SJSA1 (cell line): ENCODE data around the gene JUP. TPM values are rescaled to one million over a fixed set of nuclear protein-coding genes. Genes with fewer than 3 reads are reported as not detected.

Experiments used
- DNase-seq, 2 experiments: peaks; one replicate each; pipeline ENCODE4 v3.0.0-alpha.2; 2015 to 2020; ENCODE audit warnings: low spot score in 2 of 2, low read depth in 1 of 2
- H3K27ac ChIP-seq: fragments of 250-450 bp; sonication (Bioruptor Pico); 2 replicates; pipeline ENCODE4 v1.5.1; 2020; ENCODE audit warnings: mild to moderate bottlenecking, moderate library complexity
- H3K27me3 ChIP-seq: fragments of 250-450 bp; sonication (Bioruptor Pico); replicated peaks from 2 replicates; pipeline ENCODE4 v1.5.1; 2020; ENCODE audit warnings: mild to moderate bottlenecking, moderate library complexity
- H3K36me3 ChIP-seq: fragments of 250-450 bp; sonication (Bioruptor Pico); 2 replicates; pipeline ENCODE4 v1.5.1; 2020; ENCODE audit warnings: mild to moderate bottlenecking
- H3K4me1 ChIP-seq: fragments of 250-450 bp; sonication (Bioruptor Pico); replicated peaks from 2 replicates; pipeline ENCODE4 v1.6.1; 2021; ENCODE audit warnings: mild to moderate bottlenecking
- H3K4me3 ChIP-seq: fragments of 250-450 bp; sonication (Bioruptor Pico); 2 replicates; pipeline ENCODE4 v1.5.1; 2020; ENCODE audit warnings: mild to moderate bottlenecking
- H3K9me3 ChIP-seq: fragments of 250-450 bp; sonication (Bioruptor Pico); replicated peaks from 2 replicates; pipeline ENCODE4 v1.5.1; 2020; ENCODE audit warnings: mild to moderate bottlenecking
- total RNA-seq: library from RNA; depleted of rRNA; stranded (reverse); fragments of >200 nt; shearing (Covaris generic); gene quantifications from 2 replicates; pipeline ENCODE4 v1.2.3, GENCODE V29; 2014

The JUP gene
- total RNA-seq, 1 experiment from 2014 or later = 2.2 TPM

DNA sequence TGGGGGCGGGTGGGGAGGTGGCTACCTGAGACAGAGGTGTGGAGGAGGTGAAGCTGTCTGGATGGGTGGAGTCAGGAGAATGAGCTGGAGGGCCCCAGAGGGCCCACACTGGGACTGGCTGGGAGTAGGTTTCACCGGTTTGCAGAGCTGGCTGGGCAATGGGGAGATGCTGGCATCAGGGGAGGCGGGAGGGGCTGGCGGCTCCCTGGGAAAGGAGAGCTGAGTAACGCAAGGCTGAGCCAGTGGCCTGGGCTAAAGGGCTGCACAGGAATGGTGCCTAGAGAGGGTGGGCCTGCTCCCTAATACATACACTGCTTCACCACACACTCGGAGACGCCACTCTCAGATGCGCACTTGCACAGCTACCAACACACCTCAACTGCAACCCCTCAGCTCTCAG lies 12.9 kb upstream of the JUP start:
- Histone ChIP-seq H3K4me3 (no peak overlapping the region), H3K27me3 (no peaks in the 10 kb centered on the region), H3K36me3 (no peaks in the 10 kb centered on the region), H3K4me1 (peaks cover 9% of the 10 kb centered on the region), H3K27ac (no peak overlapping the region), H3K9me3 (no peaks in the 10 kb centered on the region)
- DNase-seq = no peak

DNA sequence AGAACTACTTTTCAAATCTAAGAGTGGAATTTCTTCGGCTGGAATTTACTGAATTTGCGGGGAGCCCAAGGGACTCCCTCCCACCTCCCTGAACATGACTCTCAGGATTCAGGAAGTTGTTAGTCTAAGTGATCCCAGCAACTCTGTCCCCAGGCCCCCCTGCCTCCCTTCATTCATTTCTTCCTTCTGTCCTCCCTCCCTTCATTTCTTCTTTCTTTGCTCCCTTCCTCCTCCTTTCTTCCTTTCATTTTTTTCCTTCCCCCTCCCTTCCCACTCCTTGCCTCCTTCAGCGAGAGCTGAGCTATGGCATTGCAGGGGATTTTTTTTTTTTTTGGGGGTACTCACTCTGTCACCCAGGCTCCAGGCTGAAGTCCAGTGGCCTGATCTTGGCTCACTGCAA lies 10.9 kb upstream of the JUP start:
- H3K36me3 ChIP-seq = no peaks in the 10 kb centered on the region
- no peak overlapping the region for H3K4me3 ChIP-seq
- H3K27ac ChIP-seq = no peak overlapping the region
- H3K9me3 ChIP-seq = no peaks in the 10 kb centered on the region
- DNase-seq = no peak
- peaks cover 27% of the 10 kb centered on the region for H3K4me1 ChIP-seq
- H3K27me3 ChIP-seq = no peaks in the 10 kb centered on the region

DNA sequence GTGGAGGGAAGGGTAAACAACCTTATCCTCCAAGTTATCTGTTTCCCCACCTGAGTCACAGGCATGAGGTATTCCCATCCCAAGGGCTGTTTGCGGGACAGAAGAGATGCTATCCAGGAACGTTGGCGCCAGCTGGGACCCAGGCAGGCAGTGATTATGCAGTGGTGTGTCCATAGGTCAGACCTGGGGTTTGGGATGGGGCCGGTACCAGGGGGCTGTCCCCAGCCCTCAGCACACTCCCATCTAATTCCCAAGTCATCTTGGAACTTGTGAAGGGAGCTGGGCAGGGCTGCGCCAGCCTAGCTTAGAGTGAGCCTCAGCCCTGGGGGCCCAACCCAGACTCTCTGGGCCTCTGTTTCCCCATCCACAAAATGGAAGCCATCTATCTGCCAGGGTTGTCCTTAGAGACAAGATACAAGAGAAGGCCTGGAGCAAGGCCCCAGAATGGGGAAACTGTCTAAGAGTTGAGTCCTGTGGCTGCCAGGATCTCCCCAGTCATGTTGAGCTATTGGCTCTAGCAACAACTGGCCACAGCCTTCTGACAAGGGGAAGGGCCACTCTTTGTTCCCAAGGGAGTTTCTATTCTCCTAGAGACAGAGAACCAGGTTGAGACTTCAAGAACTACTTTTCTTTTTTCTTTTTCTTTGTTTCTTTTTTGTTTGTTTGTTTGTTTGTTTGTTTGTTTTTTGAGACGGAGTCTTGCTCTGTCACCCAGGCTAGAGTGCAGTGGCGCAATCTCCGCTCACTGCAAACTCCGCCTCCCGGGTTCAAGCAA lies 9.8 kb upstream of the JUP start:
- no peak overlapping the region for H3K4me3 ChIP-seq
- H3K9me3 ChIP-seq = no peaks in the 10 kb centered on the region
- H3K36me3 ChIP-seq = no peaks in the 10 kb centered on the region
- no peaks in the 10 kb centered on the region for H3K27me3 ChIP-seq
- peaks cover 29% of the 10 kb centered on the region for H3K4me1 ChIP-seq
- no peak overlapping the region for H3K27ac ChIP-seq
- DNase-seq = no peak

DNA sequence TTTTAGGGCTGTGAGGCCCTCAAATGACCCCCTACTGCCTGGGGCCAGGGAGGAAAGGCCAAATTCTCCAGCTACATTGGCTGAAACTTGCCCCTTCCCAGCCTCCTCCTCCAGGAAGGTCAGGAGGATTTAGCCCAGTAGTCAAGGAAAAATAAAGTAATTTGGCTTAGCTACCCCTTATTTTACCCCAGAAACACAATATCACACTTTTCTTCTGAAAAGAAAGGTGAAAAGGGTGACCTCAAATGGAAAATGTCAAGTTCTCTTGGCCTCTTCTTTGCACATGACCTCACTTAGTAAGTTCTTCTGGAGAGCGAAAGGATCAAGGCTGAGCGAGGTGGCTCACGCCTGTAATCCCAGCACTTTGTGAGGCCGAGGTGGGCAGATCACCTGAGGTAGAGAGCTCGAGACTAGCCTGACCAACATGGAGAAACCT lies 8.0 kb upstream of the JUP start:
- H3K4me1 ChIP-seq = peaks cover 22% of the 10 kb centered on the region

DNA sequence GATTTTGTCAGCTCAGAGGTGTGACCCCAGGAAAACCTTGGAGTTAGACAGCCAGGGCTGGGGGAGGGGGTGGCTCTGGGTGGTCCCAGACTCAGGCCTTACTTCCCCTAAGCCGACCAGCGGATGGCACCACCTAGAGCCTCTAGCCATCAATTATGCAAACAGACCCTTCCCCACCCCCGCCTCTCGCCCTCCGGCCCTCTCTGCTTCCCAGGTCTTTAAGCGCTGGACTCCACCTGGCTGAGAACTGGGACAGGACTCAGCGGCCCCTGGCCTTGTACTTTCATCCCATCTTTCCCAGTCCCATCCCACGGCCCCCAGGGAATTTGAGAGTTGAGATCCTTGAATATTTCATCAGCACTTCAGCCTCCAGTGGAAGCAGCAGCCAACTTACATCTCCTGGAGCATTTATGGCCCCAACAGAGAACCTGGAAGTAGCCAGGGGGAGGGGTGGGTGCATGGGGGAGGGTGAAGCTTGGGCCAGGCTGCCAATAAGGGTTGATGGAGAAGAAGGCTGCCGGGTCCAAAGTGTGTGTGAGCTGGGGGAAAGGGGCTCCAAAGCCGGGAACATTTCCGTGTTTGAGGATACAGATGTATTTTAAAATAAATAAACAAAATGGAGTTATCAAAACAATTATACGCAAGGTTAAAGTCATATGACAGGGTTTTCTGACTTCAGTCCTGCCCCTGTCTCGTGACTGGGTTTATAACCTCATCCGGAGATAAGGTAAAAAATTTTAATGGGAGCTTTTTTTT lies 7.5 kb upstream of the JUP start:
- Histone ChIP-seq H3K27ac (no peak overlapping the region), H3K36me3 (no peaks in the 10 kb centered on the region), H3K4me3 (no peak overlapping the region), H3K9me3 (no peaks in the 10 kb centered on the region), H3K4me1 (peaks cover 22% of the 10 kb centered on the region), H3K27me3 (no peaks in the 10 kb centered on the region)
- DNase-seq = no peak

More for the DNA sequence above, 8.0 kb upstream of the JUP start:
- DNase-seq = no peak
- H3K36me3 ChIP-seq = no peaks in the 10 kb centered on the region
- H3K27me3 ChIP-seq = no peaks in the 10 kb centered on the region
- H3K4me3 ChIP-seq = no peak overlapping the region
- H3K9me3 ChIP-seq = no peaks in the 10 kb centered on the region
- H3K27ac ChIP-seq = no peak overlapping the region

DNA sequence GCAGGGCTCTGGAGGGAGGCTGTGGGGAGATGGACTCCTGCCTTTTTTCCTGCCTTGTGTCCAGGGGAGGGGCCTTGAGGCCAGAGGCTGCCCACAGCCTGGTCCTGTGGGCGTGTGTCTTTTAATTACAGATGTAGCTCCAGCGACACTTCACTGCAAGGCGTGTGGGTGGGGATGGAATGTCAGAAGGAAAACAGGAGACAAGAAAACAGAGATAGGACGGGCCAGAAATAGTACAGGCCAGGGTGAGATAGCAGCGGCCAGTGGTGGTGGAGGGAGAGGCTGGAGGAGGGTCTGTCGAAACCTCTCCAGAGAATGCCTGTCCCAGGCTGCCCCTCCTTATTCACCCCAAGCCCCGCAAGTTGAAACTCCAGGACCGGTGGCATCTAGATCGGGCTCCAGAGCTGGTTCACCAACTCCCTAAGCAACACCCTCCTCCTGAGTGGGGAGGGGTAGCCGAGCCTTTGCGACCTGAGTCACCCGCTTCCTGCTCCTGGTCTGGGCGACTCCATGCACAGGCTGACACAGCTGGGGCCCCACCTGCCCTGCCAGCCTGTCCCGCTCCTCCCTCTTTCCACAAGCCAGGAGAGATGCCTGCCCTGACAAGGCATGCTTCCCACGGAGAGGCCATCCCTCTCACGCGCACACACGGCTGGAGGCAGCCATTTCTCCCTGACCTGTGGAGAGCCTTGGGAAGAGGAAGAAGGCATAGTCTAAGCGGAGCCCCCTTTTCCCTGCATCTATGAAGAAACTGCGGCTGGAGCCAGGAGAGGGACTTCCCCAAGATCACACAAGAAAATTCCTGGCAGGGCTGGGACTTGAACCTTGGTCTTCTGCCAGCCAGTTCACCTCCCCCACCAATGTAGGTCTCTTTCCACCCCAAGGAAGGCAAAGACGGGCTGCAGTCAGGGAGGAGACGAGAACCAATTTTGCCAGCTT lies 6.6 kb upstream of the JUP start:
- H3K4me1 ChIP-seq = peaks cover 22% of the 10 kb centered on the region
- H3K4me3 ChIP-seq = no peak overlapping the region
- no peak overlapping the region for H3K27ac ChIP-seq
- no peaks in the 10 kb centered on the region for H3K27me3 ChIP-seq
- no peaks in the 10 kb centered on the region for H3K36me3 ChIP-seq
- peak; percentile 42 to 67 for DNase-seq
- H3K9me3 ChIP-seq = no peaks in the 10 kb centered on the region

DNA sequence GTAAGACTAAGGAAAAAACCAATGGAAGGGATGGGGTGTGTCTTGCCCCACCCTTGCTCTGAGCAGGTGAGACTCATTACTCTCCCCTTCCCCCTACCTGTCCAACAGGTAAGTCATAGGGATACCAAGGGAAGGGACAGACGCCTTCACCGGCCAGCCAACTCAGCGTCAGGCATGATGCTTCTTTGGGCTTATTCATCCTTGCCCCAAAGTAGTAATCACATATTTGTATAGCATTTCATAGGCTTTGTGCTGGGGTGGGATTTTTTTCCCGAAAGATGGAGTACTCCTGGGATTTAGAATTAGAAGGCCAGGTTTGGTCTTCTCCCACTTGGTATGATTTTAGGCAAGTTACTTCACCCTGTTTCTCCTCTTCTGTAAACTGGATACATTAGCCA lies 509 bp upstream of the JUP start:
- no peaks in the 10 kb centered on the region for H3K9me3 ChIP-seq
- H3K27me3 ChIP-seq = 0 out of 2 replicates have a peak, but pooled peaks cover 2% of the 10 kb centered on the region
- H3K4me1 ChIP-seq = peaks cover 10% of the 10 kb centered on the region
- H3K27ac ChIP-seq = no peak overlapping the region
- H3K4me3 ChIP-seq = no peak overlapping the region
- H3K36me3 ChIP-seq = no peaks in the 10 kb centered on the region
- DNase-seq = no peak

DNA sequence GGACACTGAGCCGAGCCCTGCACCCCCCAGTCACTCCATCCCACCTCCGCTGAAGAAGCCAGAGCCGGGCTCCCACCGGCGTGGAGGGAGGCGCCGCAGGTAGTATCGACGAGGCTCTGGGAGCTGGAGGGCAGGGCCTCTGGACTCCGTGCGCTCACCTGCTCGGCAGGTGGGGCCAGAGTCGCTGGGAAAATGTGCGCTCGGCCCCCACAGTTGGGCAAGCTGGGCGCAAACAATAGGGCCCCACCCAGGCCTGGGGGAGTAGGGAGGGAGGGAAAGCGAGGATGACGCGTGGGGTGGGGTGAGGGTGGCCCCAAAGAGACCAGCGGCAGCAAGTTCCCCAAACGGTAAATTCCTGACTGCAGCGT lies 668 bp downstream of the JUP start:
- Histone ChIP-seq H3K36me3 (no peaks in the 10 kb centered on the region), H3K27me3 (0 out of 2 replicates have a peak, but pooled peaks cover 2% of the 10 kb centered on the region), H3K27ac (no peak overlapping the region), H3K4me1 (peaks cover 10% of the 10 kb centered on the region), H3K9me3 (no peaks in the 10 kb centered on the region), H3K4me3 (peak overlapping the region; percentile 44)
- DNase-seq = no peak

DNA sequence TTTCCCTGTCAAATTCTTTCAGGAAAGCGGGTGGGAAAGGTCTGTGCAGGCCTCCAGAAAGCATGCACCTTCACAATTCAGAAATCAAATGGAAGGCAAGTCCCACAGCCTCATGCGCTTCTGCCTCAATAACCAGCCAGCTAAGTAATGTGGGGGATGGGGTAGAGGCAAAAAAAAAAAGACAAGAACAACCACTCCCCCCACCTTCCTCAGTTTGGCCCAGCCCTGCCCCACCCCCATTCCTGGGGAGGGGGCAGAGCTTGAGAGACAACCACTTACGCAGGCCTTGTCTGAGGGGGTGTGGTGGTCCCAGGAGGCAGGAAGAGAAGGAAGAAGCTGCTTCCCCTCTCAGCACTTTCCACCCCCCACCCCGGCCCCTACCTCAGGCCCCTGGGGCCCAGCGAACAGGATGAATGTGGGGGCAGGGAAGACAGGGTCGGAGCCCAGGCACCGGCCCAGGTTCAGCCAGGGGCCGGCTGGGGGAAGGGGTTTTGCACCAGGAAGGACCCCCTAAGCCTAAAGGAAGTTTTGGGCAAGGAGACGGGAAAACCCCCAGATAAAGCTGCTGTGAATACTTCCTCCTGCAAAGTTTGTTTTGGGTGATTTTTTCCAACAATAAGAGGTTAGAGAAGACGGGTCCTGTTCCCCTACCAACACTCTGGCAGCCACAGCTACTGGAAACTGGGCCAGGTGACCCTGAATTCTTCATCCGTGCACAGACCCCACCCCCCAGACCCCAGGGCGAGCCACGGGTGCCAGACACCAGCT lies 1.2 kb downstream of the JUP start:
- H3K27ac ChIP-seq = no peak overlapping the region
- no peaks in the 10 kb centered on the region for H3K9me3 ChIP-seq
- DNase-seq = no peak
- H3K4me3 ChIP-seq = no peak overlapping the region; the same call in 1 of the 2 replicates
- 0 out of 2 replicates have a peak, but pooled peaks cover 2% of the 10 kb centered on the region for H3K27me3 ChIP-seq
- H3K4me1 ChIP-seq = peaks cover 10% of the 10 kb centered on the region
- H3K36me3 ChIP-seq = no peaks in the 10 kb centered on the region

DNA sequence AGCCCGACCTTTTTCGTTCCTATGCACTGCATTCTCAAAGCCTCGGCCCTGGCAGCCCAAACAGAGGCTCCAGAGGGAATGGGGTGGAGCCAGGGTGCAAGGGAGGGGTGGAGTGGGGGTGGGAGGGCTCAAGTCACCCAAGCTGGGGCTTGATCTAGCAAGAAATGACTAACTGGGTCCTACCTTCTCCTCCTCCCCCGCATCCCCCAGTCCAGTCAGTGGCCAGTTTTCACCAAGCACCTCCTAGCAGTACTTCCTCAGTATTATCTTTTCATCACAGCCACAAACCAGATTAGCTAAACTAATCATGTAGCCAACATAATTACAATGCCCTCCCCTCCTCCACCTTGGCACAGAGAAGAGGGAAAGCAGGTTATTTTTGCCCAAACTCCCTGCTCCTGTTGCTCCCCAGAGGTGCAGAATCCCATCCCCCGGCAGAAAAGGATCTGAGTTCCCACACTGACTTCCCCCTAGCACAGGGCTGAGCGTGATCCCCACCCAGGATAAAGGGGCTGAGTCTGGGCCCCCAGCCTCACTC lies 2.2 kb downstream of the JUP start:
- Histone ChIP-seq H3K27me3 (0 out of 2 replicates have a peak, but pooled peaks cover 2% of the 10 kb centered on the region), H3K4me3 (no peak overlapping the region), H3K9me3 (no peaks in the 10 kb centered on the region), H3K36me3 (no peaks in the 10 kb centered on the region), H3K27ac (no peak overlapping the region), H3K4me1 (peaks cover 10% of the 10 kb centered on the region)
- no peak for DNase-seq

DNA sequence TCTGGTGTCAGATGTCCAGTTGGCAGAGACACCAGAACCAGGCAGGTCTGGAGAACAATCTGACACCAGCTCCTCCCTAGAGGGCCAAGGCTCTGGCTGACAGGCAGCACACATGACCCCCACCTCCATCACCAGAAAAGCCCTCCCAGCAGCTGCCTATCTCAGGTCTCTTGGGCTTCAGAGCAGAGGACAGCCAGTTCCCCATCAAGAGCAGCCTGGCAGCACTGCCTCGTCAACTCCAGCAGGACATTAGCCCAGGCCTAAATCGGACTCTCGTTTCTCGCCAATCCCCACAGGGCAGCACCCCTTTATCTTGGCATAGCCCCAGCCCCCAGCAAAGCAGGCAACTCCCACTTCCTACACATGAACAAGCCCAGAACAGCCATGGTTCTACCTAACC lies 4.4 kb downstream of the JUP start:
- no peak overlapping the region for H3K4me3 ChIP-seq
- H3K27ac ChIP-seq = no peak overlapping the region
- DNase-seq = no peak
- peaks cover 28% of the 10 kb centered on the region for H3K4me1 ChIP-seq
- 0 out of 2 replicates have a peak, but pooled peaks cover 2% of the 10 kb centered on the region for H3K27me3 ChIP-seq
- H3K9me3 ChIP-seq = no peaks in the 10 kb centered on the region
- H3K36me3 ChIP-seq = no peaks in the 10 kb centered on the region

DNA sequence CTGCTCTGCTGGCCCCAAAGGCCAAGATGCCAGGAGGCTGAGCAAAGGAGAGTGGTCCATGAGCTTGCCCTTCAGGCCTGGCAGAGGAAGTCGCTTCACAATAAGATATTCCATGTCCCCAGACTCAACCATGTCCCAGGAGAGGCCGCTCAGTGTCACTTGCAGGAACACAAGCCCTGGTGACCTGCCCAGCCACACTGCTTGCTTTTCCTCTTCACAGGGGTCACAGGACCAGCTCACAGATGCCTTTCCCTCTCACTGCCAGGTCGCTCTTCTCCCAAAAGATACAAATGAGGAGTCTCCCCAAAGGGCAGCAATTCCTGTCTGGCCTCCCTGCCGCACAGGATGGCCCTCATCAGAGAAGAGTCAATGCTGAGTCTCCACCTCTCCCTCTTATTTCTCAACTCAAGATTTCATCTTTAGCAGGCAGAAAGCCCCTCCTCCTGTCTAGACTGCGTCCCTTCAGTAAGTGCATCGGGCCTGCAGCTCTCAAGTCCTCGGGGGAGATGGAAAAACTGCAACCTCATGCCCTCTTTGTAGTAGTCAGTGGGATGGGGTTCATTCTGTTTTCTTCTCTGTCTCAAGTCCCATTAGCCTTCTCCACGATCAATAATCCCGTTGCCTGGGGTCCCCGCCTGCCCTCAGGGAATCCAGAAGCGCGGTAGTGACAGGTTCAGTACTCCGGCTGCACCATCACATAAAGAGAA lies 5.0 kb downstream of the JUP start:
- Histone ChIP-seq H3K27me3 (0 out of 2 replicates have a peak, but pooled peaks cover 2% of the 10 kb centered on the region), H3K9me3 (no peaks in the 10 kb centered on the region), H3K36me3 (no peaks in the 10 kb centered on the region), H3K4me1 (peaks cover 34% of the 10 kb centered on the region), H3K27ac (no peak overlapping the region), H3K4me3 (no peak overlapping the region)
- DNase-seq = no peak
